ENCODE measurements around the gene KLHL3.

The KLHL3 gene

DNA sequence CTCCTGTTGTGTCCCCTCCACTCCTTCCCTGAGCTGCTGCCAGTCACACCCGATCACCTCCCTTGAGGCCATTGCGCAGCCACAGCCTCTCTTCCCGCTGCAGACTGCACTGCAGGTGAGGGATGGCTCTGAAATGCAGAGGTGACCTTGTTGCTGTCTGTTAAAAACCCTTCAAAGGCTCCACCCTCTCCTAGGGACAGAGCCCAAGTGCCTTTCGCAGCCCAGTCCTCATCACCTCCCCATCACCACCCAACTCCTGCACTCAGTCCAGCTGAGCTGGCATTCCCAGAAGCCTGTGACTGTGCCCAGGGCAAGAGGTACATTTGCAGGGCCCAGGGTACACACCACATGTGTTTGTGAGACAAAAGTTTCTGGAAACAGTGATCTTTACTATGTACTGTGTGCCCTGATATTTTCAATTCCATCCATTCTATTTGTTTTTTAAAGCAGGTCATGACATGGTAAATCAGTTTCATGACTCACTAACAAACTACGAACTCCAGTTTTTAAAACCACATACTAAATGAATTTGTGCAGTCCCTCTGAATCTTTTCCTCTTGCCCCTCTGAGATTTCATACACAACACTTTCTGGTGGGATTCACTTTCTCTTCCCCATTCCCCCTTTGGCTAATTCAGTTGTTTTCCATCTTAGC is 163.7 kb downstream of the KLHL3 start:
- H3K27me3 Mint-ChIP-seq, result peaks cover 11% of the 10 kb centered on the region
- no peaks in the 10 kb centered on the region for H3K9me3 Mint-ChIP-seq (ENCODE audit: low read depth)
- no peak overlapping the region for H3K4me3 Mint-ChIP-seq
- no peaks in the 10 kb centered on the region for H3K4me1 Mint-ChIP-seq (ENCODE audit: low read depth)
- no peak overlapping the region for H3K27ac Mint-ChIP-seq
- no peaks in the 10 kb centered on the region for H3K36me3 Mint-ChIP-seq

DNA sequence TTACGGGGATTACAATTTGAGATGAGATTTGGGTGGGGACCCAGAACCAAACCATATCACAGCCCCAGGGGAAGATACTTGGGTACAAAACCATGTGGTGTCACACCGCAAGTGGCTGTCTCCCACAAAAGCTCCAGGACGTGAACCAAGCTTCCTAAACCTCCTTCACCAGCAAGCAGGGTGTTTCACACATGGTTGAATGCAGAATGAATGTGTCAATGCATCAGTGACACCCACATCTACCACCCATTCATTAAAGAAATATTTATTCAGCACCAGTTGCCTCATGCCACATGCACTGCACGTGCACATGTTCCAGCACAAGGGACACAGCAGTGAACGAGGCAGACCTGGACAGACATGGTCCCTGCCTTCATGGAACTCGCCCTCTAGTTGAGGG is 165.8 kb downstream of the KLHL3 start:
- H3K36me3 Mint-ChIP-seq, result no peaks in the 10 kb centered on the region
- H3K27ac Mint-ChIP-seq, result no peak overlapping the region
- H3K4me1 Mint-ChIP-seq (ENCODE audit: low read depth), result no peaks in the 10 kb centered on the region
- no peak overlapping the region for H3K4me3 Mint-ChIP-seq
- peaks cover 19% of the 10 kb centered on the region for H3K27me3 Mint-ChIP-seq
- H3K9me3 Mint-ChIP-seq (ENCODE audit: low read depth), result no peaks in the 10 kb centered on the region

Measured in activated naive CD8-positive, alpha-beta T cell (primary cell).